ENCODE measurements around the gene PHACTR3.

Gene PHACTR3

GRCh38 chr20:59839400-59839799 is 235.1 kb downstream of the PHACTR3 start:
- no peak for DNase-seq
- H3K9me3 ChIP-seq (ENCODE audit: control insufficient read depth, low read length) = no peaks in the 10 kb centered on the region
- H3K27ac ChIP-seq (ENCODE audit: low read length, poor library complexity, severe bottlenecking) = no peak overlapping the region
- no peak overlapping the region for H2BK15ac ChIP-seq (ENCODE audit: low read depth, poor library complexity, severe bottlenecking)
- no peak overlapping the region for H3K14ac ChIP-seq (ENCODE audit: low read length in 2 of 2)
- H3K4ac ChIP-seq (ENCODE audit: low read depth in 1 of 2, low read length in 2 of 2) = no peak overlapping the region
- H3K4me1 ChIP-seq (ENCODE audit: control insufficient read depth, insufficient read depth, low read depth, low read length) = peaks cover 3% of the 10 kb centered on the region
- no peak overlapping the region for H2BK120ac ChIP-seq (ENCODE audit: low read depth, low read length)
- H2BK12ac ChIP-seq (ENCODE audit: low read length in 2 of 2) = no peak overlapping the region
- no peaks in the 10 kb centered on the region for H3K36me3 ChIP-seq (ENCODE audit: control insufficient read depth in 1 of 2, insufficient read depth in 2 of 2, low read depth in 1 of 2, low read length in 2 of 2)
- H3K4me3 ChIP-seq (ENCODE audit: insufficient read depth in 1 of 2, low read depth in 1 of 2, low read length in 2 of 2) = no peak overlapping the region
- 51% methylated on average over 5 of the region's 5 CpGs for WGBS
- H3K27me3 ChIP-seq (ENCODE audit: control insufficient read depth in 1 of 2, insufficient read depth in 1 of 2, low read length in 2 of 2) = peaks cover 15 to 75% of the 10 kb centered on the region in 2 experiments
- no peak overlapping the region for H3K9ac ChIP-seq (ENCODE audit: low read length)
- H4K91ac ChIP-seq (ENCODE audit: low read length) = no peak overlapping the region
- H3K4me2 ChIP-seq (ENCODE audit: low read length, poor library complexity, severe bottlenecking) = no peak overlapping the region
- no peak overlapping the region for H2AK5ac ChIP-seq (ENCODE audit: low read length, severe bottlenecking)
- no peak overlapping the region for H3K18ac ChIP-seq (ENCODE audit: low read depth in 1 of 2, low read length in 2 of 2)
- H4K8ac ChIP-seq (ENCODE audit: low read length) = no peak overlapping the region
- no peak overlapping the region for H2AFZ ChIP-seq (ENCODE audit: low read depth, low read length)
- H3K23ac ChIP-seq (ENCODE audit: low read length in 2 of 2) = no peak overlapping the region
- no peak overlapping the region for H2BK5ac ChIP-seq (ENCODE audit: low read depth, low read length, poor library complexity, severe bottlenecking)
- no peaks in the 10 kb centered on the region for H3K79me1 ChIP-seq (replicated peaks; ENCODE audit: low read length, poor library complexity, severe bottlenecking)

GRCh38 chr20:59845472-59845871 is 241.1 kb downstream of the PHACTR3 start:
- Histone ChIP-seq H2AFZ (ENCODE audit: low read depth, low read length) (no peak overlapping the region), H3K4me3 (ENCODE audit: insufficient read depth in 1 of 2, low read depth in 1 of 2, low read length in 2 of 2) (no peak overlapping the region), H3K4ac (ENCODE audit: low read depth in 1 of 2, low read length in 2 of 2) (no peak overlapping the region), H3K9me3 (ENCODE audit: control insufficient read depth, low read length) (no peaks in the 10 kb centered on the region), H3K79me1 (replicated peaks; ENCODE audit: low read length, poor library complexity, severe bottlenecking) (no peaks in the 10 kb centered on the region), H3K4me1 (ENCODE audit: control insufficient read depth, insufficient read depth, low read depth, low read length) (no peaks in the 10 kb centered on the region), H3K27me3 (ENCODE audit: control insufficient read depth in 1 of 2, insufficient read depth in 1 of 2, low read length in 2 of 2) (peaks cover 3 to 24% of the 10 kb centered on the region in 2 experiments), H3K36me3 (ENCODE audit: control insufficient read depth in 1 of 2, insufficient read depth in 2 of 2, low read depth in 1 of 2, low read length in 2 of 2) (no peaks in the 10 kb centered on the region), H3K9ac (ENCODE audit: low read length) (no peak overlapping the region), H2BK5ac (ENCODE audit: low read depth, low read length, poor library complexity, severe bottlenecking) (no peak overlapping the region), H2AK5ac (ENCODE audit: low read length, severe bottlenecking) (no peak overlapping the region), H3K23ac (ENCODE audit: low read length in 2 of 2) (no peak overlapping the region), H2BK120ac (ENCODE audit: low read depth, low read length) (no peak overlapping the region), H3K18ac (ENCODE audit: low read depth in 1 of 2, low read length in 2 of 2) (no peak overlapping the region), H3K27ac (ENCODE audit: low read length, poor library complexity, severe bottlenecking) (no peak overlapping the region), H4K8ac (ENCODE audit: low read length) (no peak overlapping the region), H3K4me2 (ENCODE audit: low read length, poor library complexity, severe bottlenecking) (no peak overlapping the region), H2BK15ac (ENCODE audit: low read depth, poor library complexity, severe bottlenecking) (no peak overlapping the region), H2BK12ac (ENCODE audit: low read length in 2 of 2) (no peak overlapping the region), H4K91ac (ENCODE audit: low read length) (no peak overlapping the region), H3K14ac (ENCODE audit: low read length in 2 of 2) (no peak overlapping the region)
- 57% methylated on average over 2 of the region's 3 CpGs for WGBS
- no peak for DNase-seq

GRCh38 chr20:59848182-59848581 is 243.8 kb downstream of the PHACTR3 start:
- Histone ChIP-seq H2AFZ (ENCODE audit: low read depth, low read length) (no peak overlapping the region), H3K9me3 (ENCODE audit: control insufficient read depth, low read length) (no peaks in the 10 kb centered on the region), H3K36me3 (ENCODE audit: control insufficient read depth in 1 of 2, insufficient read depth in 2 of 2, low read depth in 1 of 2, low read length in 2 of 2) (no peaks in the 10 kb centered on the region), H3K4me1 (ENCODE audit: control insufficient read depth, insufficient read depth, low read depth, low read length) (no peaks in the 10 kb centered on the region), H3K9ac (ENCODE audit: low read length) (no peak overlapping the region), H3K27ac (ENCODE audit: low read length, poor library complexity, severe bottlenecking) (no peak overlapping the region), H2AK5ac (ENCODE audit: low read length, severe bottlenecking) (no peak overlapping the region), H3K79me1 (replicated peaks; ENCODE audit: low read length, poor library complexity, severe bottlenecking) (no peaks in the 10 kb centered on the region), H3K27me3 (ENCODE audit: control insufficient read depth in 1 of 2, insufficient read depth in 1 of 2, low read length in 2 of 2) (no peaks in the 10 kb centered on the region), H3K18ac (ENCODE audit: low read depth in 1 of 2, low read length in 2 of 2) (no peak overlapping the region), H2BK5ac (ENCODE audit: low read depth, low read length, poor library complexity, severe bottlenecking) (no peak overlapping the region), H2BK120ac (ENCODE audit: low read depth, low read length) (no peak overlapping the region), H3K4me2 (ENCODE audit: low read length, poor library complexity, severe bottlenecking) (no peak overlapping the region), H3K14ac (ENCODE audit: low read length in 2 of 2) (no peak overlapping the region), H3K23ac (ENCODE audit: low read length in 2 of 2) (no peak overlapping the region), H4K8ac (ENCODE audit: low read length) (no peak overlapping the region), H2BK15ac (ENCODE audit: low read depth, poor library complexity, severe bottlenecking) (no peak overlapping the region), H3K4ac (ENCODE audit: low read depth in 1 of 2, low read length in 2 of 2) (no peak overlapping the region), H3K4me3 (ENCODE audit: insufficient read depth in 1 of 2, low read depth in 1 of 2, low read length in 2 of 2) (no peak overlapping the region), H4K91ac (ENCODE audit: low read length) (no peak overlapping the region), H2BK12ac (ENCODE audit: low read length in 2 of 2) (no peak overlapping the region)
- 18% methylated on average over 1 of the region's 2 CpGs for WGBS
- DNase-seq = no peak

- 29% methylated on average over 2 of the region's 7 CpGs for WGBS
- H3K4ac ChIP-seq (ENCODE audit: low read depth in 1 of 2, low read length in 2 of 2) = no peak overlapping the region
- no peak overlapping the region for H3K14ac ChIP-seq (ENCODE audit: low read length in 2 of 2)
- no peaks in the 10 kb centered on the region for H3K9me3 ChIP-seq (ENCODE audit: control insufficient read depth, low read length)
- H3K27me3 ChIP-seq (ENCODE audit: control insufficient read depth in 1 of 2, insufficient read depth in 1 of 2, low read length in 2 of 2) = no peaks in the 10 kb centered on the region
- no peak overlapping the region for H3K18ac ChIP-seq (ENCODE audit: low read depth in 1 of 2, low read length in 2 of 2)
- no peak overlapping the region for H2BK15ac ChIP-seq (ENCODE audit: low read depth, poor library complexity, severe bottlenecking)
- H2BK5ac ChIP-seq (ENCODE audit: low read depth, low read length, poor library complexity, severe bottlenecking) = no peak overlapping the region
- peak; percentile 5 for DNase-seq
- no peak overlapping the region for H2BK120ac ChIP-seq (ENCODE audit: low read depth, low read length)
- H3K9ac ChIP-seq (ENCODE audit: low read length) = no peak overlapping the region
- no peaks in the 10 kb centered on the region for H3K79me1 ChIP-seq (replicated peaks; ENCODE audit: low read length, poor library complexity, severe bottlenecking)
- H3K4me2 ChIP-seq (ENCODE audit: low read length, poor library complexity, severe bottlenecking) = no peak overlapping the region
- H3K4me1 ChIP-seq (ENCODE audit: control insufficient read depth, insufficient read depth, low read depth, low read length) = no peaks in the 10 kb centered on the region
- no peak overlapping the region for H3K27ac ChIP-seq (ENCODE audit: low read length, poor library complexity, severe bottlenecking)
- H2AFZ ChIP-seq (ENCODE audit: low read depth, low read length) = no peak overlapping the region
- H3K36me3 ChIP-seq (ENCODE audit: control insufficient read depth in 1 of 2, insufficient read depth in 2 of 2, low read depth in 1 of 2, low read length in 2 of 2) = no peaks in the 10 kb centered on the region
- H4K91ac ChIP-seq (ENCODE audit: low read length) = no peak overlapping the region
- H4K8ac ChIP-seq (ENCODE audit: low read length) = no peak overlapping the region
- H3K23ac ChIP-seq (ENCODE audit: low read length in 2 of 2) = no peak overlapping the region
- H2BK12ac ChIP-seq (ENCODE audit: low read length in 2 of 2) = no peak overlapping the region
- H3K4me3 ChIP-seq (ENCODE audit: insufficient read depth in 1 of 2, low read depth in 1 of 2, low read length in 2 of 2) = no peak overlapping the region
- H2AK5ac ChIP-seq (ENCODE audit: low read length, severe bottlenecking) = no peak overlapping the region
Observed at GRCh38 chr20:59850018-59850641, 245.8 kb downstream of the PHACTR3 start.
